NCI-H748 (cell line): ENCODE results near the gene HSD17B13.

Experiments
- DNase-seq: peaks from one replicate; lab custom pipeline; 2025; ENCODE audit not compliant: unreplicated experiment; lab: John Stamatoyannopoulos, UW

HSD17B13 gene

GRCh38 chr4:87270144-87270543 lies 52.5 kb downstream of the HSD17B13 start:
- peak; percentile 52 for DNase-seq

DNA sequence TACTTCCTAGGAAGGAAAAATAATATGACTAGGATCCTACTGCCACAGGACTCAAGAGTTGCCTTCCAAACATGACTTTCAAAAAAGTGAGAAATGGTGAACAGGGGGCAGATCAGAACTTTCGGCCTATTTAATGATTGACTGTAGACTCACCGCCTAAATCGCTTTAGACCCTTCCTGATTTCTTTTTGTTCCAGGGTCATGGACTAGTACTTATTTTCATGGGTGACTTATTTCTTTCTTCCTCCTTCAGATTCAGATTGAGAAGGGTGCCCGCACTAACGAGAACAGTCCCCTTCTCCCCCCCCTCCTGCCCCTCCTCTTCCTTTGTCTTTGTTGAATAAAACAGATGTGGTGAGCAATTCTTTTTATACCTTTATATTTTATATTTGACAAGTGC lies 54.3 kb downstream of the HSD17B13 start:
- no peak for DNase-seq

DNA sequence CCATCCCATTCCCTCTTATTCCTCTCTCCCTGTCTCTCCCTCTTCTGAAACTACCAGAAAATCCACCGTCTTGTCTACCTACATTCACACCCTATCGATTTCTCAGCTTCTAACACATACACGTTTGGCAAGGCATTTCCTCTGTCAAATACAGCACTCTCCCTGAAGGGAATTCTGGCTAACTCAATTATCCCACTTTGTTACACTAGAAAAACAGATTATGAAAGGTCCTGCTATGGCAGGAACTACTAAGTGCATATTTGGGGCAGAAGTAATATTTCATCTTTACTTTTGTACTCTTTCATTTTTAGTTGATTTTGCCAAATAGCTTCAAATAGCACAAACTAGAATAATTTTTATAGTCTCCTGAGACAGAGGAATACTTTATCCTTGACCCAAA lies 55.7 kb downstream of the HSD17B13 start:
- no peak for DNase-seq

DNA sequence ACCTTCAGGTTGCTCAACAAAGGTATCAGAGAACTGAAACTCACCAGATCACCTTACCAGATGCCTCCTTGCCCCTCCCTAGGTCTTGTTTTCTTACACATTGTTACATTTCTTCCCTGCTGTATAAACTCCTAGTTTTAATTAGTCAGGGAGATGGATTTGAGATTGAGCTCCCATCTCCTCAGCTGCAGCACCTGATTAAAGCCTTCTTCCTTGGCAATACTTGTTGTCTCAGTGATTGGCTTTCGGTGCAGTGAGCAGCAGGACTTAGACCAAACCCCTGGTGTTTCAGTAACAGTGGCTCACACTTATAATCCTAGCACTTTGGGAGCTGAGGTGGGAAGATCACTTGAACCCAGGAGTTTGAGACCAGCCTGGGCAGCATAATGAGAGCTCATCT lies 59.8 kb downstream of the HSD17B13 start:
- no peak for DNase-seq

DNA sequence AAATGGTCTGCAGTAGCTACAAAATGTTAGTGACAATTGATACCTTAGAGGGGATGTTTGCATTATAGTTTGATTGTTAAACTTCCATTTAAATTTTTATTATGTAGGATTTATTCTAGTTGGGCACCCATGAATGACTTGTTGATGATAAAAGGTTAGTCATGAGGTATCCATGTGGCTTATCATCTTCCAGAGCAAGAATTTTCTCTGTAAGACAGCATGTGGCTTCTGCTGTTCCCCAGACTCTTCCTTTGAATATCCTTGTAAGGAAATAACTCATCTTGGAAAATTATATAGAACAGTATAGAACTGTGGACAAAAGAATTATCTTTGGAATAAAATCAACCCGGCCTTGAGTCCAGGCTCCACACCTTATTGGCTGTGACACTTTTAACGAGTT lies 62.2 kb downstream of the HSD17B13 start:
- no peak for DNase-seq

GRCh38 chr4:87258677-87259076 lies 64.0 kb downstream of the HSD17B13 start:
- DNase-seq, result no peak

DNA sequence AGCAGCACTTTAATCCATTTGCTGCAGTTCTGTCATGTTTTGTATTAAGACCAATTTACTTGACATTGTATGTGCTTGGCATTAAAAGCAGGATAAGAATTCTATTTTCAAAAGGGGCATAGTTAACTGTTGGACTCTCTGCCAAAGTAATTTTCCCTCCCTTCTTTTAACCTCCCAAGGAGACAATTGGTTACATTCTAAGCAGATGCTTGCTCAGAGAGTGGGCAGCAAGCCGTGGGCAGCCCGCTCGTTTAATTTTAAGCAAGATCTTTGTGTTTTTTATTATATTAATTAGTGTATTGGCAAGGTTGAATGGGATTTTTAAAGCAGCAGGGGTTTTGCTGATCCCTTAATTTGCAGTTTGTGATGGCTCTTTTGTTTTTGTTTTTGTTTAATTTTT lies 65.2 kb downstream of the HSD17B13 start:
- DNase-seq, result peak; percentile 59

DNA sequence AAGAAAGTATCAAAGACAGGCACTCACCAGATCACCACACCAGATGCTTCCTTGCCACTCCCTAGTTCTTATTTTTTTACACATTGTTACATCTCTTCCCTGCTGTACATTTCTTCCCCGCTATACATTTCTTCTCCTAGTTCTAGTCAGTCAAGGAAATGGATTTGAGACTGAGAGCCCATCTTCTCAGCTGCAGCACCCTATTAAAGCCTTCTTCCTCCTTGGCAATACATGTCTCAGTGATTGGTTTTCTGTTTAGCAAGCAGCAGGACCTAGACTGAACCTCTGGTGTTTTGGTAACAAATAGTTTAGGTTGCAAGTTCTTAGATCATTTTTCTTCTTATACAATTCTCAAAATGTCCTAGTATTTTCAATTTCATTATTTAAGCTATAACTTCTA lies 66.9 kb downstream of the HSD17B13 start:
- no peak for DNase-seq
